Subcutaneous abdominal adipose tissue (tissue), 5 donors: ENCODE measurements around the gene ZNF584.
"Not testable (repeated sequence)": the region's sequence is repeated elsewhere in the genome, so short reads cannot be mapped to it uniquely, and the experiment has no call there.

Experiments used
- H3K27ac ChIP-seq: one replicate; pipeline ENCODE4 v1.7.0; 2013; ENCODE audit warnings: low read depth, mild to moderate bottlenecking, inconsistent platforms, low read length, moderate library complexity
- H3K27me3 ChIP-seq, 5 donors: one replicate each; pipeline ENCODE4 v1.7.0; 2013; ENCODE audit warnings: low read length in 5 of 5, inconsistent platforms in 1 of 5; ENCODE audit not compliant: control insufficient read depth in 5 of 5, insufficient read depth in 4 of 5
- H3K36me3 ChIP-seq, 5 donors: one replicate each; pipeline ENCODE4 v1.7.0; 2013; ENCODE audit warnings: low read length in 5 of 5; ENCODE audit not compliant: control insufficient read depth in 5 of 5, insufficient read depth in 5 of 5
- H3K4me1 ChIP-seq, 5 donors: one replicate each; pipeline ENCODE4 v1.7.0; 2013; ENCODE audit warnings: low read length in 5 of 5, mild to moderate bottlenecking in 3 of 5, moderate library complexity in 1 of 5; ENCODE audit not compliant: control insufficient read depth in 5 of 5, insufficient read depth in 5 of 5
- H3K4me3 ChIP-seq, 5 donors: one replicate each; pipeline ENCODE4 v1.7.0; 2013; ENCODE audit warnings: low read length in 5 of 5, low read depth in 1 of 5
- H3K9ac ChIP-seq, 5 donors: one replicate each; pipeline ENCODE4 v1.7.0; 2013; ENCODE audit warnings: low read length in 5 of 5, mild to moderate bottlenecking in 4 of 5, moderate library complexity in 3 of 5
- H3K9me3 ChIP-seq, 5 donors: one replicate each; pipeline ENCODE4 v1.7.0; 2013; ENCODE audit warnings: low read length in 5 of 5; ENCODE audit not compliant: control insufficient read depth in 5 of 5
- donor health status: healthy.
- donor health status: healthy.
- donor health status: healthy.
- donor health status: healthy.
- donor health status: healthy.

The ZNF584 gene

DNA sequence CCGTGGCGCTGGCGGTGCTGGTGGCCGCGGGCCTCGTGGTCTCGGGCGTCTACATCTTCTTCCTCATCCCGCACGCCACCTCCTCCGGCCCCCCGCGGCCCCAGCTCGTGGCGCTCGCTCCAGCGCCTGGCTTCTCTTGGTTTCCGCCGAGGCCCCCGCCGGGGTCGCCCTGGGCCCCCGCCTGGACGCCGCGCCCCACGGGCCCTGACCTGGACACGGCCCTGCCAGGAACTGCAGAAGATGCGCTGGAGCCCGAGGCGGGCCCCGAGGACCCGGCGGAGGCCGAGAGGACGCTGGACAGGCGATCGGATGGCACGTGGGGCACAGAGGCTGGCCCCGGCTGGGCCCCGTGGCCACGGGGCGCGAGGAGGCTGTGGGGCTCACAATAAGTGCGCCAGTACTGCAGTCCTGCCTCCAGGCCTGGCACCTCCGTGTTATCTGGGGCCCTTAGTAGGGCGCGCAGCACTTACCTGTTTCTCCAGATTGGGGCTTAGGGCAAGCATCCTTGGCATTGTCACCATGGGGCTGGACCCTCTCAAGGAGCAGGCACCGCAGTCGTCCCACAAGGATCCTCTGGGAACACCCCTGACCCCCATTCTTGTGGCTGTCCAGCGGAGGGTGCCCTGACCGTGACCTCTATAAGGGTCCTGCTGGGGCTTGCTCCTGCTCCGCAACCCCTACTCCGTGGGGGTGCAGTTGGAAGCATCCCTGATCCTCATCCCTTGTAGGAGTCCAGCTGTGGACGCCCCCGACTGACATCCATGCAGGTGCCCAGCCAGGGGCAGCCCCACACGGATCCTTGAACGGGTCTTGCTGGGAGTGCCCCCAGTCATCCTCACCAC, 11.5 kb upstream of the ZNF584 start:
- H3K27ac ChIP-seq = no peak overlapping the region
- H3K36me3 ChIP-seq = peaks cover 0 to 32% (median 29%) of the 10 kb centered on the region in 5 donors
- H3K9ac ChIP-seq = no peak overlapping the region
- H3K9me3 ChIP-seq = no peaks in the 10 kb centered on the region
- peaks cover 20 to 30% (median 26%) of the 10 kb centered on the region in 5 donors for H3K27me3 ChIP-seq
- peaks cover 3 to 22% (median 20%) of the 10 kb centered on the region in 5 donors for H3K4me1 ChIP-seq
- H3K4me3 ChIP-seq = no peak overlapping the region

DNA sequence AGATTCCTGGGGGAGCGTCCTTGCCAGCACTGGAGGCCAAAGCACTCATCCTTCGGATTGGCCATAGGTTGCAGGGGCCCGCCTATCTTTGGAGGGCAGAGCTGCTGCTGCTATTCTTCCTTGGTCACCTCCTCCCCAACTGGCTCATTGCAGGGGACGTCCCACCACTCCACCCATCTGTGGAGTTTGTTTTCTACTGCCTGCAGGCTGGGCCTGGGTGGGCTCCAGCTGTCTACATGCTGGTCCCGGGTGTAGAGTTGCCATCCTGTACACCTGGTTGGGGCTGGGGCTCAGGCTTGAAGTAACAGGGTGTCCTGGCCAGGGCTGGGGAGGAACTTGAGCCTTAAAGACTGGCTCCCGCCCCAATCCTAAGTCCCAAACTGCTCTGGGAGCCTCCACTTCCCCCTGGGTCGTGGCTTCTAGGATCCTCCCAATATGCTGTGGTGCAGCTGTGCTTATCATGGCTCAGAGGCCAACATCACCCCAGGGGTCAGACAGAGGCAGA, 10.9 kb upstream of the ZNF584 start:
- H3K4me3 ChIP-seq = no peak overlapping the region

DNA sequence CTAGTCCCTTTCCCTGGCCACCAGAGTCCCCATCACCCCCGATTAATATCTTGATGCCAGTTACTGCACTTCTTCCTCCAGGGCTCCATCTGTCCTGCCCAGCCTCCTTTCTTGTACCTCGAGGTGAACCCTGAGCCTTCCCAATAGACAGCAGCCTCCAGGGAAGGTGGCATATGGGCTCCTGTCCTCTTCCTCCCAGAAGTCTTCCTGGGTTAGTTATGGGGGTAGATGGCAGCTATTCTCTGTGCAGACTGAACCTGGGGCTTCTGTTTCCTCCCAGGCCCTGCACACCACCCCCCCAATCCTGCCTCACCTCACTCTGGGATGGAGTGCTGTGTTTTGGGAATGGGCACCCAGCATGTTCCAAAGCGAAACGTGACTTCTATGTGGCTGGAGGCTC, 10.4 kb upstream of the ZNF584 start:
- peaks cover 0 to 22% (median 22%) of the 10 kb centered on the region in 5 donors for H3K36me3 ChIP-seq
- H3K9ac ChIP-seq = no peak overlapping the region
- peaks cover 20 to 30% (median 26%) of the 10 kb centered on the region in 5 donors for H3K27me3 ChIP-seq
- H3K4me3 ChIP-seq = no peak overlapping the region
- no peak overlapping the region for H3K27ac ChIP-seq
- peaks cover 3 to 26% (median 23%) of the 10 kb centered on the region in 5 donors for H3K4me1 ChIP-seq
- H3K9me3 ChIP-seq = no peaks in the 10 kb centered on the region

More for the DNA sequence above, 10.9 kb upstream of the ZNF584 start:
- peaks cover 0 to 27% (median 27%) of the 10 kb centered on the region in 5 donors for H3K36me3 ChIP-seq
- H3K9me3 ChIP-seq = no peaks in the 10 kb centered on the region
- peaks cover 20 to 30% (median 26%) of the 10 kb centered on the region in 5 donors for H3K27me3 ChIP-seq
- no peak overlapping the region for H3K27ac ChIP-seq
- H3K9ac ChIP-seq = no peak overlapping the region
- peaks cover 3 to 26% (median 23%) of the 10 kb centered on the region in 5 donors for H3K4me1 ChIP-seq

DNA sequence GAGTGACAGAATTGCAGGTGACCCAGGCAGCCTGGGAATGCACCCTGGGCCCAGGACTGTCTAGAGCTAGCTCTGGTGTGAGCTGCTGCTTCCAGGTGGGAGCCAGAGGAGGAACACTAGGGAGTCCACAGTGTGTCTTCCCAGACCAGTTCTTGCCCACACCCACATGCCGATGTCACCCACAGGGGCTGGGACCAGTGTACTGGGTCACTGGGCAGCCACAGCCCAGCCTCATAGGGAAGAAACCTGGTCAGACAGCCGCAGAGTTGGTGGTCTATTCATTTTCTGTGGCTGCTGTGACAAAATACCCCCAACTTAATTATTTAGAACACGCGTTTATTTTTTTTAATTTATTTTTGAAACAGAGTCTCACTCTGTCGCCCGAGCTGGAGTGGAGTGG, 9.9 kb upstream of the ZNF584 start:
- H3K27ac ChIP-seq = no peak overlapping the region
- H3K9me3 ChIP-seq = no peaks in the 10 kb centered on the region
- H3K36me3 ChIP-seq = peaks cover 0 to 18% (median 18%) of the 10 kb centered on the region in 5 donors
- H3K4me1 ChIP-seq = peaks cover 3 to 26% (median 23%) of the 10 kb centered on the region in 5 donors
- H3K27me3 ChIP-seq = peaks cover 20 to 30% (median 26%) of the 10 kb centered on the region in 5 donors
- no peak overlapping the region for H3K4me3 ChIP-seq
- no peak overlapping the region for H3K9ac ChIP-seq

DNA sequence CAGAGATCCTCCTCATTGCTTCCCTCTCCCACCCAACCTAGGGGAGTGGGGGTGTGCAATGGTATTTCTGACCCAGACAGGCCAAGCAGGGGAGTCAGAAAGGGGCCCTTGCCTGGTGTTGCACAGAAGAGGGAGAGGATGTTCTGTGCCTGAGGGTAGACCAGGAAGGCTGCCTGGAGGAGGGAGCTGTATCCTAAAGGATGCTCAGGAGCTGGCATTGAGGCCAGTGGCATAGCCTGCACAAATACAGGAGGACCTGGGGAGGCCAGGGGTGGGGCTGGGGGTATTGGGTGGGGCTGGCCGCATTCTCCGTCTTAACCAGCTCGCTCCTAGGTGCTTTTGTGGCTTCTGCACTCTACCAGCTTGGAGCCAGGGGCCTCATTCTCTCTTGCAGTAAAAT, 8.5 kb upstream of the ZNF584 start:
- peak overlapping the region in 1 of 5 donors; percentile 64 for H3K4me3 ChIP-seq
- H3K9ac ChIP-seq = peak overlapping the region in 1 of 5 donors; percentile 60
- peaks cover 0 to 4% (median 4%) of the 10 kb centered on the region in 5 donors for H3K36me3 ChIP-seq

DNA sequence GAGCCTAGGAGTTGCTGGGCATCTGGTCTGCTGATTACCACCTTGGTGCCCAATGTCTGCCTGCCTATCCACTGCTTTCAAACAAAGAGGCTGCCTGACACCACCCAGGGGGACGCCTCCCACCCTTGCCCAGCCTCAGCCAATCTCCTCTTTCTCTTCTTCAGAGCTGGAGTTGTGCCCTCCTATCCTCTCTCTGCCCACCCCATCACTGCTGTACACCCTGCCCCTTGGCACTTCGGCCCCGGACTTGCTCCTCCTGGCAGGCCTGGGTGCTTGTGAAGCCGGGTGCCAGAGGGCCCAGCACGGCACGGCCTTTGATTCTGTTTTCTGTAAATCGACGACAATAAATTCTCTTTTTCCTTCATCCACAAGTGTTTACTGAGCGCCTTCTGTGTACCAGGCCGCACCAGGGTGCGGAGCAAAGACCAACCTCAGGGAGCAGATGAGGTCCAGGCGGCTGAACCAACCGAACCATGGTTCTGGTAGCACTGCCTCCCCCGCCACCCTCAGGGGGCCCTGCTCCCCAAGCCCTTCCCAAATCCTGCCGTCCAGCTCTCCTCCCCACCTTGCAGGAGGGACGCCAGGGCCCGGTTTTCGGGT, 8.0 kb upstream of the ZNF584 start:
- H3K4me3 ChIP-seq = peak overlapping the region in 4 of 5 donors; percentile 64 to 85 (median 80)
- H3K9me3 ChIP-seq = no peaks in the 10 kb centered on the region

More for the DNA sequence above, 8.5 kb upstream of the ZNF584 start:
- H3K4me1 ChIP-seq = peaks cover 3 to 26% (median 23%) of the 10 kb centered on the region in 5 donors
- H3K9me3 ChIP-seq = no peaks in the 10 kb centered on the region
- H3K27ac ChIP-seq = no peak overlapping the region
- peaks cover 20 to 30% (median 26%) of the 10 kb centered on the region in 5 donors for H3K27me3 ChIP-seq

DNA sequence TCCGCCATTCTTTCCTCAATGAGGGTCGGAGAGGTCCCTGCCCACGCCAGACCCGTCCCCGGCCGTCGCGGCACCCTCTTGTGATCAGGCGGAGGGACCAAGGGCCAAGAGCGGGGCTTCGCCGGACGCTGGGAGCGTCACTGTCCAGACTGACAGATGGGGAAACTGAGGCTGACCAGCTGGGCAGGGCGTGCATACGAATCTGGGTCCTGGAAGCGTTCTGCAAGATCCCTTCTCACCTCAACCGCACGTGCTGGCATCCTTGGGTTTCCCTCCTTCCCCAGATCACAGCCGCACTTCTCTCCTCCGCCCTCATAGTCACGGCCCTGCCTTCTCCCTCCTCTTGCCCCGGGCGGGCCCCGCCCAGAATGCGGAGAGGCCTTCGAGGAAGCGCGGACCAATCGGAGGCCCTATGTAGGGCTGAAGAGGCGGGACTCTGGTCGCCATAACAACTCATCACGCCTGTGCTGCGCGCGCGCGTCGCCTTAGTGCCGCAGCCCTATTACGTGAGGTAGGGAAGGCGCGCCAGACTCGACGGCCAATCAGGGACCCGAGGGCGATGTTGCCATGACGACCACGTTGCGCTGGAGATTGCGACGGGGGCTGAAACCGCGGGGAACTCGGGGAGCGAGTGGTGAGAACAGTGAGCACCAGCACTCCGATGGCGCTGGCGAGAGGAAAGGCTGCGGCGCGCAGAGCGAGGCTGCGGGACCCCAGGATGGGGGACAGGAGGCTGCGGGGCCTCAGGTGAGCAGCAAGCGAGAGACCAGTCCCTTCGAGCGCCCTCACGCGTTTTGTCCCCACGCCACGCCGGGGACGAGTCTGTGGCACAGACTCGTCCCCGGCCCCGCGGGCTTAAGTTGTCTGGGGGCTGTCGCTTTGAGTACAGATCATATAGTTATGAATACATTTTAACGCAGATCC, 7.3 kb upstream of the ZNF584 start:
- Histone ChIP-seq H3K27me3 (peaks cover 11 to 20% (median 15%) of the 10 kb centered on the region in 5 donors), H3K9ac (peak overlapping the region in 4 of 5 donors; percentile 57 to 70 (median 60)), H3K36me3 (no peaks in the 10 kb centered on the region), H3K27ac (no peak overlapping the region), H3K9me3 (no peaks in the 10 kb centered on the region), H3K4me1 (peaks cover 3 to 22% (median 19%) of the 10 kb centered on the region in 5 donors), H3K4me3 (peak overlapping the region; percentile 64 to 85 (median 82))

More for the DNA sequence above, 8.0 kb upstream of the ZNF584 start:
- Histone ChIP-seq H3K9ac (peak overlapping the region in 4 of 5 donors; percentile 57 to 70 (median 60)), H3K27me3 (peaks cover 19 to 28% (median 21%) of the 10 kb centered on the region in 5 donors), H3K27ac (no peak overlapping the region), H3K4me1 (peaks cover 3 to 26% (median 23%) of the 10 kb centered on the region in 5 donors), H3K36me3 (no peaks in the 10 kb centered on the region)

DNA sequence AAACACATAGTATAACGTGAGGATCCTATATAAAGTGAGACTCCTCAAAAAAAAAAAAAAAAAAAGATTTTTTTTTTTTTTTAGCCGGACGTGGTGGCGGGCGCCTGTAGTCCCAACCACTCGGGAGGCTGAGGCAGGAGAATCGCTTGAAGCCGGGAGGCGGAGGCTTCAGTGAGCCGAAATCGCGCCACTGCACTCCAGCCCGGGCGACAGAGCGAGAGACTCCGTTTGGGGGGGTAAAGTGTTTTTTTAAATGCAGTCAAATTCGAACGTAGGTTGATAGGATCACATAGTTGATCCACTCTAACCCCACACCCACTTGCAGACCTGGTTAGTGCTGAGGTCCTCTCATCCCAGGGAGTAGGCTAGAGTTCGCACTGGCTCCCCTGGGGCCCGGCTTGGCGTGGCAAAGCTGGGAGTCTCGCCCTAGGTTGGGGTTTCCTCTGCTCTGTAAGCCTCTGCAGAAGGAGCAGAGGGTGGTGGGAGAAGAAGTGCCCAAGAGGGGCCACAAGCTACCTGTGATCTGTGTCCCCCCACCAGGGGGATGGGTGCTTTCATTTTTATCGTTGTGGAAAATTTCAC, 6.5 kb upstream of the ZNF584 start:
- Histone ChIP-seq H3K4me1 (peaks cover 3 to 23% (median 20%) of the 10 kb centered on the region in 5 donors), H3K9me3 (no peaks in the 10 kb centered on the region), H3K27me3 (peaks cover 9 to 16% (median 13%) of the 10 kb centered on the region in 5 donors), H3K4me3 (peak overlapping the region in 4 of 5 donors; percentile 57 to 85 (median 80)), H3K9ac (no peak overlapping the region), H3K27ac (no peak overlapping the region), H3K36me3 (no peaks in the 10 kb centered on the region)

DNA sequence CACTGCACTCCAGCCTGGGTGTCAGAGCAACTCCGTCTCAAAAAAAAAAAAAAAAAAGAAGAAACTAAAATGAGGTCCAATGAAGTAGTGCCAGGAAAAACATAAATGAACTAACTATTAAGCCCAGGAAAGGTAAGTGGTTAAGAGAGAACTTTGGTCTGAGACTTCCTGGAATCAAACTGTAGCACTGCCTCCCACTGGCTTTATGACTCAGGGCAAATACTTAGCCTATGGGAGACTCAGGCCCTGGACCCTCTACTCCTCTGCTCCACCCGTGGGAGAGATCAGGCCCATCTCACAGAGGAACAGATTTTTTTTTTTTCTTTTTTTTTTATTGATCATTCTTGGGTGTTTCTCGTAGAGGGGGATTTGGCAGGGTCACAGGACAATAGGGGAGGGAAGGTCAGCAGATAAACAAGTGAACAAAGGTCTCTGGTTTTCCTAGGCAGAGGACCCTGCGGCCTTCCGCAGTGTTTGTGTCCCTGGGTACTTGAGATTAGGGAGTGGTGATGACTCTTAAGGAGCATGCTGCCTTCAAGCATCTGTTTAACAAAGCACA, 4.5 kb upstream of the ZNF584 start:
- not testable (repeated sequence) for H3K27me3 ChIP-seq, H3K36me3 ChIP-seq, H3K9ac ChIP-seq, H3K9me3 ChIP-seq, H3K27ac ChIP-seq, H3K4me3 ChIP-seq
- H3K4me1 ChIP-seq = peaks cover 7 to 40% (median 33%) of the 10 kb centered on the region in 5 donors
